AG10803 (cell line): ENCODE measurements around the gene NAA38.
A peak's percentile ranks its signal among the peaks of the same experiment; 100 is the strongest.

Source experiments
- DNase-seq: peaks from one replicate; pipeline ENCODE4 v3.0.0; 2010; ENCODE audit warnings: low read depth
- H3K4me3 ChIP-seq: 2 replicates; pipeline ENCODE4 v1.5.1; 2011; ENCODE audit warnings: mild to moderate bottlenecking, low read length, control low read depth
- TF ChIP-seq, protein P1 (sequence below): conservative IDR thresholded peaks from 2 replicates; pipeline ENCODE4 v1.5.1; 2011; ENCODE audit warnings: mild to moderate bottlenecking, low read length, control low read depth, inconsistent platforms

Gene NAA38

DNA sequence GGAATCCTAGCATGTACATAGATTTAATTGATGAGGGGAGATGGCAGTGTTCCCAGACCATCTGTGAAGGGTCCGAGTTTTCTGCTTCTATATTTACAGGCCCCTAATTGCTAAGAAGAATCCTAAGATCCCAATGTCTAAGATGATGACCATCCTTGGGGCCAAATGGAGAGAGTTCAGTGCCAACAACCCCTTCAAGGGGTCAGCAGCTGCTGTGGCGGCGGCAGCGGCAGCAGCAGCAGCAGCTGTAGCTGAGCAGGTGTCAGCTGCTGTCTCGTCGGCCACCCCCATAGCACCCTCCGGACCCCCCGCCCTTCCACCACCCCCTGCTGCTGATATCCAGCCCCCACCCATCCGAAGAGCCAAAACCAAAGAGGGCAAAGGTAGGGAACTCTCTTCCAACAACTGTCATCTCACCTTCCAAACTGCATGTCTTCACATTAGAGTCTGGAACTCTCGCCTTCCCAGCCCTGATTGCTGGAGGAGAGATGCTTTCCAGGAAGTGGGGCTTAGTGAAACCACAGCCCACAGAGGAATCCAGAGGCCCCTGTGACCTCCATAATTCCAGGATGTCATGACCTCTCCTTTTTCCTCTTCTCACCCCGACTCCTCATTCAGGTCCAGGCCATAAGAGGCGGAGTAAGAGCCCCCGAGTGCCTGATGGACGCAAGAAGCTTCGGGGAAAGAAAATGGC, 36.0 kb upstream of the NAA38 start:
- DNase-seq = no peak
- no peak overlapping the region for H3K4me3 ChIP-seq
- TF ChIP-seq, protein P1, sequence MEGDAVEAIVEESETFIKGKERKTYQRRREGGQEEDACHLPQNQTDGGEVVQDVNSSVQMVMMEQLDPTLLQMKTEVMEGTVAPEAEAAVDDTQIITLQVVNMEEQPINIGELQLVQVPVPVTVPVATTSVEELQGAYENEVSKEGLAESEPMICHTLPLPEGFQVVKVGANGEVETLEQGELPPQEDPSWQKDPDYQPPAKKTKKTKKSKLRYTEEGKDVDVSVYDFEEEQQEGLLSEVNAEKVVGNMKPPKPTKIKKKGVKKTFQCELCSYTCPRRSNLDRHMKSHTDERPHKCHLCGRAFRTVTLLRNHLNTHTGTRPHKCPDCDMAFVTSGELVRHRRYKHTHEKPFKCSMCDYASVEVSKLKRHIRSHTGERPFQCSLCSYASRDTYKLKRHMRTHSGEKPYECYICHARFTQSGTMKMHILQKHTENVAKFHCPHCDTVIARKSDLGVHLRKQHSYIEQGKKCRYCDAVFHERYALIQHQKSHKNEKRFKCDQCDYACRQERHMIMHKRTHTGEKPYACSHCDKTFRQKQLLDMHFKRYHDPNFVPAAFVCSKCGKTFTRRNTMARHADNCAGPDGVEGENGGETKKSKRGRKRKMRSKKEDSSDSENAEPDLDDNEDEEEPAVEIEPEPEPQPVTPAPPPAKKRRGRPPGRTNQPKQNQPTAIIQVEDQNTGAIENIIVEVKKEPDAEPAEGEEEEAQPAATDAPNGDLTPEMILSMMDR = no peak

DNA sequence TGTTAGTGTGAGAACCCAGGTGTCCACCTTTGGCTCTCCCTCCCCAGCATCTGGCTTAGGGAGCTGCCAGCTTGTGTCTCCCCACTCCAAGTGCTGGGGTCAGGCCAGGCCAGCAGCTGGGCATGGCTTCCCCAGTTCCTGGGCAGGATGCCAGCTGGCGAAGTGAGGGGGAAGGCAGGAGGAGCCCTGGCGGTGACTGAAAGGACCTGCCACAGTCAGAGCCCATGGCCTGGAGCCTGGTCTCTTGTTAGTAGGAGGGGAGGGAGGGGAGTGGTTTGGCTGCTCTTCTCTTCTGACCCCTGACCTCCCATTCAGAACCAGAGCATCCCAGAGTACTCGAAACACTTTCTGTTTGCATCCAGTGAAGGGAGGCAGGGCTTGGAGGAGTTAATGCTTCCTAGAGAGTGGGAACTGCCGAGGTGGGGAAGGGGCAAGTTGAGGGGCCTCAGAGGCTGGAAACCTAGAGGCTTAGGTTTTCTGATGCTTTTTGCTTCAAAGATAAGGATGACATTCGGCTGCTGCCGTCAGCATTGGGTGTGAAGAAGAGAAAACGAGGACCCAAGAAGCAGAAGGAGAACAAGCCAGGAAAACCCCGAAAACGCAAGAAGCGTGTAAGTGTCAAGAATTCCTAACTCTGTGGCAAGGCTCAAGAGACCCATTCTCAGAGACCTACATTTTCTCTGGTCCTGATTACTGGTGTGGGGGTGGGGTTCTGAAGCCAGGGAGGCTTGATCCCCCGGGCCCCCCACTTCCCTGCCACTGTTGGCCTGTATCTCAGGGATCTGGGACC, 32.0 kb upstream of the NAA38 start:
- TF ChIP-seq, protein P1 = peak; percentile 44
- peak overlapping the region; percentile 30 for H3K4me3 ChIP-seq
- DNase-seq = peak; percentile 94

DNA sequence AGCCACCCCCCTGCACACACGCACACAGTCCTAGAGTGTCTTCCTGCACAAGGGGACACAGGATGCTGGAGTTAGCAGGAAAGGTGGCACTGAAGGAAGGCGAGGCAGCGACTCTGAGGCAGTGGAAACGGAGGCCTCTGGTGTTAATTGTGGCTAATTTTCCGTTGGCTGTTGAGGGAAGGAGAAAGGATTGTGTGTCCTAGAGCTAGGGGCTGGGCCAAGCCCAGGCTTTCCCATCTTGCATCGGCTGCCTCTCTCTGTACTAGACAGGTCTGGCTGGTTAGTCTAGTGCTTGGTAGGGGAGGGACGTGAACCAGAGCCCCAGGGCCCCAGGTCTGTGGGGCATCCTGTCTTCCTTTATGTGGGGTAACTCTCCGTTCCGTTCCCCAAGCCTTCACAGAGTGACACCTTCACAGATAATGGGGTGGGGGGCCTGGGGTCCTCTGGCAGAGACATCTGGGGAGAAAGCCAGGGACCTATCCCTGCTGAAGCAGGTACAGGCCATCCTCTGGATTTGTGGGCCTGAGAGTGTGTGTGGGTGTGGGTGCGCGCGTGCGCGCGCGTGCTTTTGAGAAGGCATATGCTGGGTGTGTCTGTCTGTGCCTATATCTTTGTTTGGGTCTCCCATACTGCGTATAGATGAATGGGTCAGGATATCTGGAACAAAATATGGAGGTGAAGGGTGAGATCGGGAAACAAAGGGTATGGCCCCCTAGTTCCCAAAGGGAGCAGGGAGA, 31.0 kb upstream of the NAA38 start, which contains the start of gene CHD3:
Gene CHD3 (plus strand): TSS at position 606 of the 737 bp plus-strand sequence. CDS start 212 bp downstream, outside the sequence.
- DNase-seq = no peak
- TF ChIP-seq, protein P1 = no peak
- peak within 1 kb of the TSS; percentile 63 for H3K4me3 ChIP-seq

DNA sequence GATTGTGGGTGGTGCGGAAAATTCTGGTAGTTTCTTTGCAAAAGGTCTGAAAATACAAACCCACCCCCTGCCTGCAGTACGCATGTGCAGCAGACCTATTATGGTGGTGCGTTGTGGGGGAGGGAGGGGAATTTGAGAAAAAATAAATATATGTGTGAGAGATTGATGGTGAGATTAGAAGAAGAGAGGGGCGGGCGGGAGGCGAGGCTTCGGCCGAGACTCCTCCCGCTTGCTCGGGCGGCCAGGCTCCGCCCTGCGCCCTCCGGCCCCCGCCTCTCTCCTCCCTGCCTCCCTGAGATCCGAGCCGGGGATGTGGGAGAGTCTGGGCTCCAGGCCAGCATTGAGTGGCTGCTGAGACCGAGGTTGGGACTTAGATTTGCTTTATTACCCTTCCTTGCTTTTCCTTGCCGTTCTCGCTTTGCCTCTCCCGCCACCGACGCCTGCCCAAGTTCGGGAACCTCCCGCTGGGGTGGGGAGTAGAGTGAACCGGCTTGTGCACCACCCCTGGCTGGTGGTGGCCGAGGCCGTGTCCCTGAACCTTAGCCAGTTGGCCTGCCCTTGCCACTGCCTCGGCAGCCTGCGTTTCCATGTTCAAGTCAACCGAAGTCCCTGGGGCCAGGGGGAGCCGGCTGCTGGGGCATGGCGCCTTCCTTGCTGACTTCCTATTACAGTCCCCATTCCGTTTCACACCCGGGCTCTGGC, 30.3 kb upstream of the NAA38 start:
- peak overlapping the region; percentile 92 for H3K4me3 ChIP-seq

DNA sequence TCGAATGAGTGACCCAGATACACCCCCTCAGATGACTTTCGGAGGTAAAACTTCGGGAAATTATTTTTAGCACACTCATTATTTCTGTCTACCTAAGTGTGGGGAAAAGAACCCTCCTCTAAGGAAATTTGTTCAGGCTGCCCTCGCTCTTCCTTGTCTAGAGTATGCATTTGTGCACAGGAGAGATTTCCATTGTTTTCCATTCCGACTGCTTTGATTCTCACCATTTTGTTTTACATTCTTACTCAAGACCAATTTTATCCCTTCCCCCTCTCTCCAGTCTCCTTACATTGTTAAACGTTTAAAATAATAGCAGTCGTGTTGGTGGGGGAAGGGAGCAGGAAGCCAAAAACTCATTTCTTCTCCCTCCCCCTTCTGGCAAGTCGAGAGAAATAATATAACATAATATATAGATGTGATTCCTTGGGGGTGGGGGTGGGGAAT, 29.7 kb upstream of the NAA38 start:
- TF ChIP-seq, protein P1 = no peak
- peak overlapping the region; percentile 92 for H3K4me3 ChIP-seq
- no peak for DNase-seq

More for the DNA sequence above, 30.3 kb upstream of the NAA38 start:
- peak; percentile 92 for DNase-seq
- TF ChIP-seq, protein P1 = no peak

DNA sequence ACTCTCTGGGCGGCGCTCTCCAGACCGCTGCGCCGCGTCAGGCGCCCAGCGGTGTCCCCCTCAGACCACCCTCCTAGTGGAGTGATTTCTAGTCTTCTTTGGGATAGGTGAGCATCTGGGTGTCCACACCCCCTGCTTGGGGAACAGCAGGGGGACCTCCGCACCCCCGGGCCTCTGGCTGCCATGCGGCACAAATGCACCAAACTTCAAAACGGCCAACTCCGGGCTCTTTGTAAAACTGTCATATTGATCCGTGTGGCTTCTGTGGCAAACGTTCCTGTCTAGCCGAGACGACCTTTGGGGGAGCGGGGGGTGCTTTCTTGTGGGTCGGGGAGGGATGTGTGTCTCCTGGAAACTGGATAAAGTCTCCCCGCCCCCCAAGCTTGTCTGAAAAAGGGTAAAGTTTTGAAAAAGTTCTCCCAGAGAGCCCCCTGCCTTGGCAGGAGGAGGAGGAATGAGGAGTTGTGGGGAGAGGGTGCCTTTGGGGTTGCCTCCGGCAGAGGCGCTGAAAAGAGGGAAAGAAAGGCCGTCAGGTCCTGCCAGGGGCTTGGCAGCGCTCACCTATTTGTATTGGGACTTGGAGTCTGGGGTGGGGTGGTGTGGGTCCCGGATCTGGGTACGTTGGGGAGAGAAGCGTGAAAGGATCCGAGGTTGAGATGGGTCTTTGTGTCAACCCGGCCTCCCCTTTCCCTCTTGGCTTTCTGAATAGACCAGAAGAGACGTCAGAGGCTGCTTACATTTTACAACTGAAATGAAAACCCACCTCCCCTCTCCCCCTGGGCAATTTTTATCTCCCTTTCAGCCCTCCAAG, 29.1 kb upstream of the NAA38 start:
- no peak for DNase-seq
- H3K4me3 ChIP-seq = peak overlapping the region; percentile 92
- TF ChIP-seq, protein P1 = peak; percentile 20; the same call in 1 of the 2 replicates
